Measurements from ENCODE around the gene SLC9A5.

The SLC9A5 gene

GRCh38 chr16:67241008-67241900 lies 7.5 kb upstream of the SLC9A5 start:
- DNase-seq, result no peak

- no peak for DNase-seq
Measured at GRCh38 chr16:67242138-67242730, 6.5 kb upstream of the SLC9A5 start.

GRCh38 chr16:67243481-67243880 lies 5.3 kb upstream of the SLC9A5 start:
- no peak for DNase-seq

GRCh38 chr16:67244387-67245185 lies 4.2 kb upstream of the SLC9A5 start:
- peak; percentile 79 to 87 for DNase-seq

DNA sequence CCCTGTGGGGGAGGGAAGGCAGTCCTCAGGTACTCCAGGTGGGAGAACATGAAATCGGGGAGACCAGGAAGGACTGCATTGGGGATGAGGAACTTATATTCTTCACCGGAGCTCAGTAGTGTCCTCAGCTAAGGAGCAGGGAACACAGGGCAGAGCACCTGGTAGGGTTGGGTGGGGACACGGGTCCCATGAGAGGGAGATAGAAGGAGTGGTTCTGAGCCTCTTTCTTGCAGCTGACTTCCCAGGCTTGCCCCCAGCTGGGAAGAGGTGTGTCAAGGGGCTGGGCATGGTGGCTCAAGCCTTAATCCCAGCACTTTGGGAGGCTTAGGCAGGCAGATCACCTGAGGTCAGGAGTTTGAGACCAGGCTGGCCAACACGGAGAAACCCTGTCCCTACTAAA lies 3.6 kb upstream of the SLC9A5 start:
- DNase-seq, result no peak

- no peak for DNase-seq
Measured at GRCh38 chr16:67245674-67246080, 3.1 kb upstream of the SLC9A5 start.

- peak; percentile 59 to 68 for DNase-seq
Measured at GRCh38 chr16:67246081-67246755, 2.6 kb upstream of the SLC9A5 start.

DNA sequence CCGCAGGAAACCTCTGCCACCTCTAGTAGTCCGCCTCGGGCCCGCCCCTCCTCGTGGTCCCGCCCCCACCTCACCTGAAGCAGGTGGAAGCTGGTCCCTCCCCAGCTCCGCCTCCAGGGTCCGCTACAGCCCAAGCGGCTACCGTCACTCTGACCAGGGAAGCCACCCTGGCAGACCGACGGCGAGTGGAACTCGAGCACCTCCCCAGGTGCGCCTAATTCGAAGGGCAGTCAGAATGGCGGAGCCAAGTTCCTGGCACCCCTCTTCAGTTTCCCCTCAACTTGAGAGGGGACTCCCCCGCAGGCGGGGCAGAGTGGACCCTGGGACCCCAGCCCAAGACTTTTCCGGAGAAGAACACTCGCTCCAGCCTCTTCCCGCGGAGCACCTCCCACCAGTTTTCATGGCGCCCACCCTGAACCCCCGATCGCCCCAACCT lies 2.0 kb upstream of the SLC9A5 start:
- no peak for DNase-seq

- DNase-seq, result peak; percentile 100
Measured at GRCh38 chr16:67247192-67248072, 1.3 kb upstream of the SLC9A5 start, which contains the start of gene FHOD1. Gene FHOD1 (minus strand): TSS chr16:67247481. CDS start chr16:67247410, 71 bp downstream.

DNA sequence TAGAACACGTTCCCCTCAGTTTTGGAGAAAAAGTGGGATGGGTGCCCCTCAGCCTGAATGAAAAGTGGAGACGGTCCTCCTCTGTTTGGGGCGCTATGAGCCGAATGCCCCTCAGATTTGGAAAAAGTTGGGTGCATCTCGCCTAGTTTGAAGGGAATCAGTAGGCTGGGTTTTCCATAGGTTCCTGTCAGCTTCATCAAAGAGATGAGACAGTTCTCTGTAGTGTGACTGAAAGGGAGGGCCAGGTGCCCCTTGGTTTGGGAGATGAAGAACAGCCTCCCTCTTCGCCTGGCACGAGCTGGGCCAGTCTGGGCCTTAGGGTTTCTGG lies 742 bp upstream of the SLC9A5 start:
- DNase-seq, result peak in 1 of 2 experiments; percentile 33

- no peak for DNase-seq
Measured at GRCh38 chr16:67249178-67250044, 632 bp downstream of the SLC9A5 start.

DNA sequence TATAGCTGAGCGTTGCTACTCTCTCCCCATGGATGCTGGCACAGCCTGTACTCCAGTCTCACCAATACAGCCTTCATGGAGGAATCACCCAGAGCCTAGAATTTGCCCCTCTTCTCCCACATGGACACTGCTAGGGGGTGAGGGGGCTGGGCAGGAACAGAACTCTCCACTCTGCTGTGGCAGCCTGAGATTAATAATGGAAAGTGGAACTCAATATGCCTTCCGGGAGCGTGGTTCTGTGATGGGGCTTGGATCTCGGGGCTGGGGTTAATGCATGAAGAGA lies 1.2 kb downstream of the SLC9A5 start:
- no peak for DNase-seq

GRCh38 chr16:67252609-67253497 lies 4.1 kb downstream of the SLC9A5 start:
- no peak for DNase-seq

DNA sequence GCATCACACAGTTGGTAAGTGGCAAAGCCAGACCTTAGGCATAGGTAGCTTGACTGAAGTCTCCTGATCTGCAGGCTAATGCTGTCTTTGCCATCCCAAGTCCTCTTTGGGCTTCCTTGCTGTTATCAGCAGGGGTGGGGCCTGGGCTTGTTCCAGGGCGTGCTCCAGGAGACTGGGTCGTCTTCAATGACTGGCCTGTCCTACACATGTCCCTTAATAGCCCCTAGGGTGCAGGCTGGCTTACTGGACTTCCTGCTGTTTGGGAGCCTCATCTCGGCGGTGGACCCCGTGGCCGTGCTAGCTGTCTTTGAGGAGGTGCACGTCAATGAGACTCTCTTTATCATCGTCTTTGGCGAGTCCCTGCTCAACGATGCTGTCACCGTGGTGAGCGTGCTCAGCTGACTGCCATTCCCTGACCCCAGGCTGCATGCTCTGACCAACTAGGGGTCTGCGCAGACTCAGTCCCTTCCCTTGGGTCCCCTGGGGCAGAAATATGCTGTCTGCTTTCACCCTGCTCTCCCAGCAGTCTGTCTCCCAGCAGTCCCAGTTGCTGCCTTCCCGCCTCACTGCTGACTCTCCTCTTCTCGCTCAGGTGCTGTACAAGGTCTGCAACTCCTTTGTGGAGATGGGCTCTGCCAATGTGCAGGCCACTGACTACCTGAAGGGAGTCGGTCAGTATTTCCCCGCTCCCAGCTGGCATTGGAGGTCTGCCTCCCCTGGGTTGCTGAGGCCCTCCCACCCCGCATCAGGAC lies 6.2 kb downstream of the SLC9A5 start:
- no peak for DNase-seq

- DNase-seq, result no peak
Measured at GRCh38 chr16:67255553-67256221, 6.9 kb downstream of the SLC9A5 start.

- no peak for DNase-seq
Measured at GRCh38 chr16:67256701-67257230, 8.0 kb downstream of the SLC9A5 start.

DNA sequence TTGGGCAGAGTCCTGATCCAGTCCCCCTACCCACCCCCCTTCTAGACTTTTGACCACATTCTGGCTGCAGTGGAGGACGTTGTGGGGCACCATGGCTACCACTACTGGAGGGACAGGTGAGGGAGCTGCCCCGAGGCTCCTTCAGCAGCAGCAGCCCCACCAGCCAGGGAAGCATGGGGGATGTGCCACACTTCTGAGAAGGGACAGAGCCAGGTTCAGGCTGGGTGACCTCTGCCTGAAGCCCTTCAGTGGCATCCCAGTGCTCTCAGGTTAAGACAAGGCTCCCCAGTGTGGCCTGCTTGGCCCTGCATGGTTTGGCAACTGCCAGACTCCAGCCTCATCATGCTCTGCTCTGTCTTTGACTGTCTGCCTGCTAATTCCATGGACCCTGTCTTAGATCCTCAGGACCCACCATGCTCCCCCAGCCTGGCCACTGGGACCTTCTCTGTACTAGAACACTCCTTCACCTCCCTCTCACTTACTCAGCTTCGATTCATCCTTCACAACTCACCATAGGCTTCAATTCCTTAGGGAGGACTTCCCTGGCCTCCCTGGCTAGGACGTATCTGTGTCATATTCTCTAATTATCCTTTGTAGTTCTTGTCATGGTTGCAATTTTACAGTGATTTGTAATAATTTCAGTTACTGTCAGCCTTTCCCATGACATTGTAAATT lies 8.8 kb downstream of the SLC9A5 start:
- DNase-seq, result no peak
